Parathyroid adenoma (tissue), 2 donors: Measurements from ENCODE around the gene P2RY12.

Source experiments
- H2AFZ ChIP-seq: fragments of 300-600 bp; sonication (generic); one replicate; pipeline ENCODE4 v1.7.0; 2017; ENCODE audit warnings: antibody characterized with exemption, mild to moderate bottlenecking
- H3K27ac ChIP-seq: fragments of 300-600 bp; sonication (generic); one replicate; pipeline ENCODE4 v1.7.0; 2017
- H3K27me3 ChIP-seq: fragments of 300-600 bp; sonication (generic); one replicate; pipeline ENCODE4 v1.7.0; 2017; ENCODE audit warnings: low read length; ENCODE audit not compliant: control insufficient read depth, insufficient read depth
- H3K36me3 ChIP-seq: fragments of 300-600 bp; sonication (generic); one replicate; pipeline ENCODE4 v1.7.0; 2017; ENCODE audit warnings: low read length; ENCODE audit not compliant: control insufficient read depth, insufficient read depth
- H3K4me1 ChIP-seq: fragments of 300-600 bp; sonication (generic); one replicate; pipeline ENCODE4 v1.7.0; 2017; ENCODE audit warnings: control low read depth
- H3K4me2 ChIP-seq: fragments of 300-600 bp; sonication (generic); one replicate; pipeline ENCODE4 v1.7.0; 2017; ENCODE audit warnings: low read length
- H3K4me3 ChIP-seq: fragments of 300-600 bp; sonication (generic); one replicate; pipeline ENCODE4 v1.7.0; 2017; ENCODE audit warnings: low read depth, low read length
- H3K79me2 ChIP-seq: fragments of 300-600 bp; sonication (generic); one replicate; pipeline ENCODE4 v1.7.0; 2017; ENCODE audit warnings: control low read depth
- H3K9ac ChIP-seq: fragments of 300-600 bp; sonication (generic); one replicate; pipeline ENCODE4 v1.7.0; 2017; ENCODE audit warnings: mild to moderate bottlenecking
- H3K9me3 ChIP-seq: fragments of 300-600 bp; sonication (generic); one replicate; pipeline ENCODE4 v1.7.0; 2017; ENCODE audit warnings: low read length; ENCODE audit not compliant: control insufficient read depth
- CTCF ChIP-seq: fragments of 300-600 bp; sonication (generic); IDR thresholded peaks from one replicate; pipeline ENCODE4 v1.7.0; 2017; ENCODE audit warnings: antibody characterized with exemption, mild to moderate bottlenecking
- donor health status: primary hyperparathyroidism.

Gene P2RY12

DNA sequence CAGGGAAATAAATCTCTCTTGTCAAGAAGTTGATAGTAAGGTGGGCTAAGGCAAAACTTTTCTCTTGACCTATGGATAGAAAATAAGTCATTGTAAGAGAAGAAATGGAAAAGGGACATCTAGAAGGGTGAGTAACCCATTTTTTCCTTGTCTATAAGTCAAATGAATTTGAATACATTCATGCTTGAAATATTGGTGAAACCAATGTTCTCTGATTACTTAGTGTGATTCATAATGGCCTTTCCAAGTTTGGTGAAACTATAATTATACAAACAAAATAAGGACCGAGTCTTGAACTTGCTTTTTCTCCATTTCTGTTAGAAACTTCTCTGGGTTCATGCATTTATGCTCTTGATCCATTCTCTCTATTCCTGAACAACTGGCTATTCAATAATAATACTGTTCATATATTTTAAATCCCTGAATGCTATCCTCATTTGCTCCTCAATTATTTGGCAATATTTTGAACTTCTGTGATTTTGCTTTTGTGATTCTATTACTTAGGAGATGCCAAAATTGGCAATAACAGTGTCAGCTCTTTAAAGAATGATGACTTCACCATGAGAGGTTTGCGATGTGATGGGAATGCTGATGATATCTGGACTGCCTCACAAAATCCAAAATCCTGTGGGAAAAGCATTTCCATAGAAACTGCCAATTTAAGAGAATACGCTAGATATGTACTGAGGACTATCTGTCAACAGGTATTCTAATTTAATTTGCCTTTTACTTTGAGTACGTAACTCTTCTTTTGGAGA lies 12.3 kb downstream of the P2RY12 start:
- H3K79me2 ChIP-seq, result no peaks in the 10 kb centered on the region
- no peaks in the 10 kb centered on the region for H3K36me3 ChIP-seq
- H3K4me3 ChIP-seq, result no peak overlapping the region
- no peak overlapping the region for H3K9ac ChIP-seq
- H3K27ac ChIP-seq, result no peak overlapping the region
- H2AFZ ChIP-seq, result no peak overlapping the region
- H3K9me3 ChIP-seq, result no peaks in the 10 kb centered on the region
- no peak overlapping the region for H3K4me2 ChIP-seq
- H3K27me3 ChIP-seq, result no peaks in the 10 kb centered on the region
- TF ChIP-seq CTCF, result no peak
- no peaks in the 10 kb centered on the region for H3K4me1 ChIP-seq

- H3K4me2 ChIP-seq, result no peak overlapping the region
- no peaks in the 10 kb centered on the region for H3K36me3 ChIP-seq
- no peaks in the 10 kb centered on the region for H3K9me3 ChIP-seq
- no peaks in the 10 kb centered on the region for H3K4me1 ChIP-seq
- H2AFZ ChIP-seq, result no peak overlapping the region
- H3K27me3 ChIP-seq, result no peaks in the 10 kb centered on the region
- no peak overlapping the region for H3K4me3 ChIP-seq
- no peak overlapping the region for H3K27ac ChIP-seq
- TF ChIP-seq CTCF, result no peak
- no peaks in the 10 kb centered on the region for H3K79me2 ChIP-seq
- no peak overlapping the region for H3K9ac ChIP-seq
Observed at GRCh38 chr3:151371526-151371925, 13.0 kb downstream of the P2RY12 start.

DNA sequence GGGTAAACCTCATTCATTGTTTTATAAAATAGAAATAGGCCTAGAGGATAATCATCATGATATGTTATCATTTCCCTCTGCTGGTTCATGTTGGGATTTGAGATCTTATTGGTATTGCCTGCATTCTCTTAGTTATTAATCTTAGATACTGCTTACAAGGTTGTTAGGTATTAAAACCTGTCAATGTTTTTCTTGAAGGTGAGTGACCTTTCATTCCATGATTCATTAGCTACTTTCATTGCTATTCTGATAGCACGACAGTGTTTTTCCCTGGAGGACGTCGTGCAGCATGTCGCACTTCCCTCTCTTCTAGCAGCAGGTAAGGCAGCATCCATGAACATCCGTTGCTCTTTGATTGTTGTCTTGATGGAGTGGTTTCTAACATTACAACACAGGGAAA lies 17.1 kb downstream of the P2RY12 start:
- no peak overlapping the region for H3K27ac ChIP-seq

DNA sequence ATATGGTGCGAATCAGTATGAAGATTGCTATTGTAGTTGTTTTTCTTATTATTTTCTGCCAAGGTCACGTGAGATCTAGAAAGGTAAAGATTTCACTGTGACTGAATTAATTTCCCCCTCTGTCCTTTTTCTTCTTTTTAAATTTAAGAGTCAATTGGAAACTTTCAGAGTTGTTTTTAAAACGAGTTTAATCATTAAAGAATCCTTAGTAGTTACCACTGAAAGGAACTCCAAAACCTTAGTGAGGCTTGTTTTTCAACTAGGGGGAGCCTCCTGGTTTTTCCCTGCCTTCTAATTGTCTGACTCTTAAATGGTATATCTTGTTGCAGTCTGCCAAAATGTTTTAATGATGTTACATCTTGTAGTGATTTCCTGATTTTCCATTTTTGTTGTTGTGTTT lies 17.6 kb downstream of the P2RY12 start:
- Histone ChIP-seq H3K4me3 (no peak overlapping the region), H3K9me3 (no peaks in the 10 kb centered on the region), H3K79me2 (no peaks in the 10 kb centered on the region), H3K36me3 (no peaks in the 10 kb centered on the region), H3K4me2 (no peak overlapping the region), H3K27ac (no peak overlapping the region), H3K4me1 (no peaks in the 10 kb centered on the region), H3K9ac (no peak overlapping the region), H2AFZ (no peak overlapping the region), H3K27me3 (no peaks in the 10 kb centered on the region)
- no peak for TF ChIP-seq CTCF

More for the DNA sequence above, 17.1 kb downstream of the P2RY12 start:
- Histone ChIP-seq H3K79me2 (no peaks in the 10 kb centered on the region), H3K36me3 (no peaks in the 10 kb centered on the region), H3K4me1 (no peaks in the 10 kb centered on the region), H3K4me2 (no peak overlapping the region), H3K4me3 (no peak overlapping the region), H2AFZ (no peak overlapping the region), H3K9me3 (no peaks in the 10 kb centered on the region), H3K9ac (no peak overlapping the region), H3K27me3 (no peaks in the 10 kb centered on the region)
- TF ChIP-seq CTCF, result no peak

DNA sequence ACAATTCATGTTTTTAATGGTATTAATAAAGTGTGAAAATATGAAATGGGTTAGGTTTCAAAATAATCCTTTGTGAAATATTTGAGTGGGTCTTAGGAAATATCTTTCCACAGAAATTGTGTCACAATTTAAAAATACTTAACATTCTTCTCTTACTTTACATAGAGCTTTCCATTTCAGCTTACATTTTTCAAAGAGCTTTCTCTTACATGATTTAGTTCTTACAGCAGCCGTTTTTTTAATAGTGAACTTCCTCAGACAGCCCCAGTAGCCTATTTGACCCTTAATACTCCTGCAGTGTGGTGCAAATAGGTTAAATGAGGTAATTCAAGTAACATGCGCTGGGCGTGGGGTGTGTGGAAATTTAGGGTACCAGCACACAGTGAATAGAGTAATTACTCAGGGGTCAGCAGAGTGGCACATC lies 21.8 kb downstream of the P2RY12 start:
- TF ChIP-seq CTCF, result no peak
- H3K4me2 ChIP-seq, result no peak overlapping the region
- no peak overlapping the region for H3K9ac ChIP-seq

More for the DNA sequence above, 21.8 kb downstream of the P2RY12 start:
- H3K27ac ChIP-seq, result no peak overlapping the region
- no peaks in the 10 kb centered on the region for H3K9me3 ChIP-seq
- no peak overlapping the region for H3K4me3 ChIP-seq
- H3K36me3 ChIP-seq, result no peaks in the 10 kb centered on the region
- H3K79me2 ChIP-seq, result no peaks in the 10 kb centered on the region
- no peaks in the 10 kb centered on the region for H3K27me3 ChIP-seq
- no peak overlapping the region for H2AFZ ChIP-seq
- no peaks in the 10 kb centered on the region for H3K4me1 ChIP-seq
